ENCODE results near the gene DCHS2. TPM values are rescaled to one million over a fixed set of nuclear protein-coding genes. Genes with fewer than 3 reads are reported as not detected.

DCHS2 gene
- total RNA-seq, 1 donor from 2014 or later: not detected

- no peak overlapping the region for H3K27ac ChIP-seq
- no peak for TF ChIP-seq CTCF (IDR thresholded peaks at IDR 0.05)
These were observed 4.3 kb upstream of the DCHS2 start for GRCh38 chr4:154495867-154496266.

GRCh38 chr4:154492288-154492687 is 689 bp upstream of the DCHS2 start:
- H3K9me3 ChIP-seq: no peaks in the 10 kb centered on the region
- no peak for TF ChIP-seq CTCF (IDR thresholded peaks at IDR 0.05)
- intact Hi-C loops (cut with DNase I): no loop called here
- no peaks in the 10 kb centered on the region for H3K36me3 ChIP-seq
- H3K4me1 ChIP-seq: no peaks in the 10 kb centered on the region
- peaks cover 13% of the 10 kb centered on the region for H3K27me3 ChIP-seq
- H3K4me3 ChIP-seq: no peak overlapping the region
- DNase-seq (ENCODE audit: low spot score in 2 of 2): no peak
- H3K27ac ChIP-seq: no peak overlapping the region

More at GRCh38 chr4:154495867-154496266, 4.3 kb upstream of the DCHS2 start:
- Histone ChIP-seq H3K4me1 (no peaks in the 10 kb centered on the region), H3K36me3 (no peaks in the 10 kb centered on the region), H3K9me3 (no peaks in the 10 kb centered on the region), H3K4me3 (no peak overlapping the region), H3K27me3 (peaks cover 4% of the 10 kb centered on the region)
- intact Hi-C loops (cut with DNase I): no loop called here
- no peak for DNase-seq (ENCODE audit: low spot score in 2 of 2)

- Histone ChIP-seq H3K27me3 (peaks cover 13% of the 10 kb centered on the region), H3K4me1 (no peaks in the 10 kb centered on the region), H3K27ac (no peak overlapping the region), H3K9me3 (no peaks in the 10 kb centered on the region), H3K36me3 (no peaks in the 10 kb centered on the region), H3K4me3 (peak overlapping the region; percentile 32 to 40)
- intact Hi-C loops (cut with DNase I): no loop called here
- no peak for DNase-seq (ENCODE audit: low spot score in 2 of 2)
- no peak for TF ChIP-seq CTCF (IDR thresholded peaks at IDR 0.05)
These were observed 837 bp downstream of the DCHS2 start for GRCh38 chr4:154490583-154491340.

GRCh38 chr4:154490234-154490582 is 1.4 kb downstream of the DCHS2 start:
- Histone ChIP-seq H3K4me3 (peak overlapping the region in 1 of 2 donors; percentile 32), H3K27me3 (peaks cover 13% of the 10 kb centered on the region), H3K36me3 (no peaks in the 10 kb centered on the region), H3K27ac (no peak overlapping the region), H3K4me1 (no peaks in the 10 kb centered on the region), H3K9me3 (no peaks in the 10 kb centered on the region)
- TF ChIP-seq CTCF (IDR thresholded peaks at IDR 0.05): no peak
- DNase-seq (ENCODE audit: low spot score in 2 of 2): no peak
- intact Hi-C loops (cut with DNase I): no loop called here

GRCh38 chr4:154489558-154490233 is 1.9 kb downstream of the DCHS2 start:
- intact Hi-C loops (cut with DNase I): no loop called here
- Histone ChIP-seq H3K9me3 (no peaks in the 10 kb centered on the region), H3K27me3 (peaks cover 13% of the 10 kb centered on the region), H3K4me3 (peak overlapping the region in 1 of 2 donors; percentile 32), H3K4me1 (no peaks in the 10 kb centered on the region), H3K27ac (no peak overlapping the region), H3K36me3 (no peaks in the 10 kb centered on the region)
- no peak for TF ChIP-seq CTCF (IDR thresholded peaks at IDR 0.05)
- DNase-seq (ENCODE audit: low spot score in 2 of 2): no peak
